ENCODE results near the gene HOMER1. TPM values are rescaled to one million over a fixed set of nuclear protein-coding genes. Genes with fewer than 3 reads are reported as not detected.

Gene HOMER1
- total and polyA plus RNA-seq, 2 of the 13 experiments (the other 11 are each of a cell fraction or from before 2014, with no cell fraction given), result 5.3 to 24.8 TPM

DNA sequence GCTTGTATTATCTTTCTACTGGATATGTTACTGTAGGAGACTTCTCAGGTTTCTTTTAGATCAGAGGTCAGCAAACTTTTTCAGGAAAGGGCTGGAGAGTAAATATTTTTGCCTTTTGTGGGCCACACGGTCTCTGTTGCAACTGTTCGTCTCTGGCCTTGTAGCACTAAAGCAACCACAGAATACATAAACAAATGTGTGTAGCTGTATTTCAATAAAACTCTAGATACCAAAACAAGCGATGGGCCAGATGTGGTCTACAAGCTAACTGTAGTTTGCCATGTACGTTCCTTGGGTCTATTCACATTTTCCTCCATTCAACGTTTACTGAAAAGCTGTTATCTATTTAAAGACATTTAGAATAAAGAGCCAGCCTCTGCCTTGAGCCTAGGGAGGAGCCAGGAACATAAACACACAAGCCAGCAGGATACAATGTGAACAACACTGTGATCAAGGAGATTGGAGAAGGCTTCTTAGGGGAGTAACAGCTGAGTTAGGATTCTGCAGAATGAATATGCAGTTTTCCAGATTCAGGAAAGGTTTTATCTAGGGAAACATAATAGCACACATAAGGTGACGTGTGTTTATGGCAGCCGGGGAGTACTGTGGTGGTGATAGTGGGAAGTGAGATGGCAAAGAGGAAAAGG is 33.0 kb upstream of the HOMER1 start (continued):
- TF ChIP-seq BRF2 (CRISPR knock-in tag; IDR thresholded peaks at IDR 0.05), result no peak
- no peak for TF ChIP-seq TRIM24 (CRISPR knock-in tag; IDR thresholded peaks at IDR 0.05)
- peak; percentile 84 for TF ChIP-seq BCL6 (CRISPR knock-in tag; IDR thresholded peaks at IDR 0.05)
- TF ChIP-seq PRMT3 (CRISPR knock-in tag; IDR thresholded peaks at IDR 0.05; ENCODE audit: borderline replicate concordance, low read depth), result no peak
- TF ChIP-seq LBX2 (CRISPR knock-in tag; IDR thresholded peaks at IDR 0.05; ENCODE audit: borderline replicate concordance), result no peak
- TF ChIP-seq MIXL1 (CRISPR knock-in tag; IDR thresholded peaks at IDR 0.05), result no peak
- TF ChIP-seq ZNF713 (CRISPR knock-in tag; IDR thresholded peaks at IDR 0.05), result no peak
- TF ChIP-seq KDM6A (CRISPR knock-in tag; IDR thresholded peaks at IDR 0.05; ENCODE audit: low read depth), result peak; percentile 33; the same call in 1 of the 2 replicates
- no peak for TF ChIP-seq ZC3H13 (CRISPR knock-in tag; IDR thresholded peaks at IDR 0.05)
- peak; percentile 31; the same call in 1 of the 2 replicates for TF ChIP-seq ZMYM4 (CRISPR knock-in tag; IDR thresholded peaks at IDR 0.05)
- peak; percentile 78 for TF ChIP-seq MED1 (CRISPR knock-in tag; IDR thresholded peaks at IDR 0.05)
- TF ChIP-seq KLF6 (CRISPR knock-in tag; IDR thresholded peaks at IDR 0.05), result no peak
- no peak for TF ChIP-seq ZNF83 (CRISPR knock-in tag; IDR thresholded peaks at IDR 0.05; ENCODE audit: borderline replicate concordance)
- no peak for TF ChIP-seq CREB1 (IDR thresholded peaks at IDR 0.05)
- TF ChIP-seq CREB1 (CRISPR knock-in tag; IDR thresholded peaks at IDR 0.05), result no peak; the same call in 1 of the 2 replicates
- TF ChIP-seq, protein P1, sequence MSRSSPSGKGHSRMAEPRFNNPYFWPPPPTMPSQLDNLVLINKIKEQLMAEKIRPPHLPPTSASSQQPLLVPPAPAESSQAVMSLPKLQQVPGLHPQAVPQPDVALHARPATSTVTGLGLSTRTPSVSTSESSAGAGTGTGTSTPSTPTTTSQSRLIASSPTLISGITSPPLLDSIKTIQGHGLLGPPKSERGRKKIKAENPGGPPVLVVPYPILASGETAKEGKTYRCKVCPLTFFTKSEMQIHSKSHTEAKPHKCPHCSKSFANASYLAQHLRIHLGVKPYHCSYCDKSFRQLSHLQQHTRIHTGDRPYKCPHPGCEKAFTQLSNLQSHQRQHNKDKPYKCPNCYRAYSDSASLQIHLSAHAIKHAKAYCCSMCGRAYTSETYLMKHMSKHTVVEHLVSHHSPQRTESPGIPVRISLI (CRISPR knock-in tag; IDR thresholded peaks at IDR 0.05; ENCODE audit: borderline replicate concordance), result peak; percentile 73
- TF ChIP-seq, protein P2, sequence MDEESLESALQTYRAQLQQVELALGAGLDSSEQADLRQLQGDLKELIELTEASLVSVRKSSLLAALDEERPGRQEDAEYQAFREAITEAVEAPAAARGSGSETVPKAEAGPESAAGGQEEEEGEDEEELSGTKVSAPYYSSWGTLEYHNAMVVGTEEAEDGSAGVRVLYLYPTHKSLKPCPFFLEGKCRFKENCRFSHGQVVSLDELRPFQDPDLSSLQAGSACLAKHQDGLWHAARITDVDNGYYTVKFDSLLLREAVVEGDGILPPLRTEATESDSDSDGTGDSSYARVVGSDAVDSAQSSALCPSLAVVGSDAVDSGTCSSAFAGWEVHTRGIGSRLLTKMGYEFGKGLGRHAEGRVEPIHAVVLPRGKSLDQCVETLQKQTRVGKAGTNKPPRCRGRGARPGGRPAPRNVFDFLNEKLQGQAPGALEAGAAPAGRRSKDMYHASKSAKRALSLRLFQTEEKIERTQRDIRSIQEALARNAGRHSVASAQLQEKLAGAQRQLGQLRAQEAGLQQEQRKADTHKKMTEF (CRISPR knock-in tag; IDR thresholded peaks at IDR 0.05), result peak; percentile 48
- peak; percentile 60 for TF ChIP-seq NR2F2 (IDR thresholded peaks at IDR 0.05; ENCODE audit: borderline replicate concordance, low read depth)
- TF ChIP-seq ZNF414 (CRISPR knock-in tag; IDR thresholded peaks at IDR 0.05), result 0 out of 2 replicates have a peak, but pooled peaks have one; percentile 33
- no peak for TF ChIP-seq AGO2 (optimal IDR thresholded peaks at IDR 0.05; ENCODE audit: low read depth, low read length)
- TF ChIP-seq ZNF644 (CRISPR knock-in tag; IDR thresholded peaks at IDR 0.05; ENCODE audit: low read depth), result no peak
- TF ChIP-seq ATF5 (CRISPR knock-in tag; IDR thresholded peaks at IDR 0.05; ENCODE audit: low read depth), result no peak
- peak; percentile 64; the same call in 1 of the 2 replicates for TF ChIP-seq ZNF878 (CRISPR knock-in tag; IDR thresholded peaks at IDR 0.05)
- peak; percentile 64; the same call in 1 of the 2 replicates for TF ChIP-seq NFIC (IDR thresholded peaks at IDR 0.05; ENCODE audit: low read length)
- TF ChIP-seq ZNF234 (CRISPR knock-in tag; conservative IDR thresholded peaks at IDR 0.05), result no peak
- peak; percentile 14 for TF ChIP-seq TEAD3 (CRISPR knock-in tag; optimal IDR thresholded peaks at IDR 0.05; ENCODE audit: borderline replicate concordance)
- no peak for TF ChIP-seq U2AF2 (IDR thresholded peaks at IDR 0.05; ENCODE audit: low read depth, low read length)
- peak; percentile 65 for TF ChIP-seq RARA (CRISPR knock-in tag; IDR thresholded peaks at IDR 0.05)
